Right lobe of liver (tissue), 4 donors: ENCODE measurements around the gene NFAT5.
"Not testable (repeated sequence)": the region's sequence is repeated elsewhere in the genome, so short reads cannot be mapped to it uniquely, and the experiment has no call there.

ENCODE experiments used
- CTCF ChIP-seq, 4 donors: fragments of 200-600 bp in 3 of 4; fragments of 450-650 bp in 1 of 4; IDR thresholded peaks; one replicate each; pipeline versions ENCODE4 v1.5.1 to v1.8.0; 2016 to 2022; ENCODE audit warnings: antibody characterized with exemption in 4 of 4, mild to moderate bottlenecking in 2 of 4
- POLR2A ChIP-seq: fragments of 450-650 bp; IDR thresholded peaks from one replicate; pipeline ENCODE4 v1.6.1; 2017; ENCODE audit warnings: antibody characterized with exemption, mild to moderate bottlenecking
- donor health status: DM: no; HTN: no; CAD: no.
- donor health status: DM: no; HTN: no; CAD: no.
- donor health status: DM: no; HTN: yes; CAD: no.

GRCh38 chr16:69636563-69637146 lies 70.9 kb downstream of the NFAT5 start:
- TF ChIP-seq CTCF (IDR thresholded peaks at IDR 0.05); POLR2A: not testable (repeated sequence)
